Neutrophil (primary cell): ENCODE data around the gene GRK3.

Source experiments
- H3K27ac ChIP-seq: fragments of 200-600 bp; sonication (generic); 2 replicates; pipeline ENCODE4 v1.5.1; 2016; ENCODE audit warnings: mild to moderate bottlenecking, moderate library complexity
- H3K27me3 ChIP-seq: fragments of 200-600 bp; sonication (generic); 2 replicates; pipeline ENCODE4 v1.6.0; 2016; ENCODE audit warnings: mild to moderate bottlenecking
- H3K36me3 ChIP-seq: fragments of 200-600 bp; sonication (generic); 2 replicates; pipeline ENCODE4 v1.5.1; 2017
- H3K4me1 ChIP-seq, 2 experiments: fragments of 200-600 bp in 1 of 2; sonication (generic) in 1 of 2; 1 replicate in 1 of 2; 2 replicates in 1 of 2; pipeline versions ENCODE4 v1.5.1 to v1.6.1; 2013 to 2016; ENCODE audit warnings: low read depth in 1 of 2, low read length in 1 of 2, mild to moderate bottlenecking in 1 of 2, moderate library complexity in 1 of 2; ENCODE audit not compliant: control insufficient read depth in 1 of 2, insufficient read depth in 1 of 2
- H3K4me3 ChIP-seq, 2 experiments: fragments of 200-600 bp in 1 of 2; sonication (generic) in 1 of 2; 1 replicate in 1 of 2; 2 replicates in 1 of 2; pipeline ENCODE4 v1.5.1; 2013 to 2016; ENCODE audit warnings: low read depth in 1 of 2, low read length in 1 of 2, mild to moderate bottlenecking in 1 of 2, moderate library complexity in 1 of 2
- H3K9me3 ChIP-seq: fragments of 200-600 bp; sonication (generic); 2 replicates; pipeline ENCODE4 v1.5.1; 2016
- CTCF ChIP-seq: fragments of 200-600 bp; sonication (generic); IDR thresholded peaks from 2 replicates; pipeline ENCODE4 v1.5.1; 2016; ENCODE audit warnings: antibody characterized with exemption

The GRK3 gene

GRCh38 chr22:25628494-25628893 lies 64.0 kb downstream of the GRK3 start:
- Histone ChIP-seq H3K36me3 (no peaks in the 10 kb centered on the region), H3K27ac (no peak overlapping the region), H3K9me3 (no peaks in the 10 kb centered on the region), H3K4me1 (peaks cover 0 to 4% of the 10 kb centered on the region in 2 experiments), H3K27me3 (no peaks in the 10 kb centered on the region), H3K4me3 (no peak overlapping the region)
- no peak for TF ChIP-seq CTCF

GRCh38 chr22:25629613-25630012 lies 65.1 kb downstream of the GRK3 start:
- no peak for TF ChIP-seq CTCF
- Histone ChIP-seq H3K4me3 (no peak overlapping the region), H3K4me1 (peaks cover 0 to 4% of the 10 kb centered on the region in 2 experiments), H3K27ac (no peak overlapping the region), H3K36me3 (no peaks in the 10 kb centered on the region), H3K27me3 (no peaks in the 10 kb centered on the region), H3K9me3 (no peaks in the 10 kb centered on the region)

- no peaks in the 10 kb centered on the region for H3K36me3 ChIP-seq
- no peak overlapping the region for H3K4me3 ChIP-seq
Observed at GRCh38 chr22:25630447-25630846, 66.0 kb downstream of the GRK3 start.

GRCh38 chr22:25636323-25636722 lies 71.8 kb downstream of the GRK3 start:
- Histone ChIP-seq H3K4me3 (no peak overlapping the region), H3K4me1 (no peaks in the 10 kb centered on the region), H3K36me3 (no peaks in the 10 kb centered on the region), H3K27me3 (no peaks in the 10 kb centered on the region), H3K27ac (no peak overlapping the region), H3K9me3 (no peaks in the 10 kb centered on the region)
- TF ChIP-seq CTCF: no peak

More at GRCh38 chr22:25630447-25630846, 66.0 kb downstream of the GRK3 start:
- TF ChIP-seq CTCF: no peak
- Histone ChIP-seq H3K27ac (no peak overlapping the region), H3K27me3 (no peaks in the 10 kb centered on the region), H3K4me1 (peaks cover 0 to 4% of the 10 kb centered on the region in 2 experiments), H3K9me3 (no peaks in the 10 kb centered on the region)

GRCh38 chr22:25637032-25637431 lies 72.6 kb downstream of the GRK3 start:
- no peaks in the 10 kb centered on the region for H3K9me3 ChIP-seq
- H3K27me3 ChIP-seq: no peaks in the 10 kb centered on the region
- no peak for TF ChIP-seq CTCF
- no peak overlapping the region for H3K4me3 ChIP-seq
- no peaks in the 10 kb centered on the region for H3K36me3 ChIP-seq
- H3K27ac ChIP-seq: no peak overlapping the region
- no peaks in the 10 kb centered on the region for H3K4me1 ChIP-seq

DNA sequence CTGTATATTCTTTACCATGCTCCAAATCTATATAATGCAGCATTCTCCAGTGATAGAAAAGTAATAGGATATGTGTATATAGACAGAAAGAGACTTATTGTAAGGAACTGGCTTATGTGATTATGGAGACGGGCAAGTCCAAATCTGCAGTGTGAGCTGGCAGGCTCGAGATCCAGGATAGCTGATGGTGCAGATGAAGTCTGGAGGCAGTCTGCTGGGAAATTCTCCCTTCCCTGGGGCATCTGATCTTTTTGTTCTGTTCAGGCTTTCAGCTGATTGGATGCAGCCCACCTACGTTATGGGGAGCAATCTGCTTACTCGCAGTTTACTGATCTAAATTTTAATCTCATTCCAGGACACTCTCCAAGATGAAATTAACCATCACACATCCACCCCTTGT lies 73.2 kb downstream of the GRK3 start:
- Histone ChIP-seq H3K4me1 (no peaks in the 10 kb centered on the region), H3K4me3 (no peak overlapping the region), H3K27me3 (no peaks in the 10 kb centered on the region), H3K27ac (no peak overlapping the region), H3K36me3 (no peaks in the 10 kb centered on the region), H3K9me3 (no peaks in the 10 kb centered on the region)
- TF ChIP-seq CTCF: no peak
